ENCODE data around the gene TXK. TPM values are rescaled to one million over a fixed set of nuclear protein-coding genes. Genes with fewer than 3 reads are reported as not detected.

TXK gene
- total RNA-seq, 4 donors from 2014 or later, result 2.6 to 10.0 (median 6.8) TPM

GRCh38 chr4:48138511-48138910 lies 4.5 kb upstream of the TXK start:
- peak overlapping the region in 3 of 4 donors; percentile 23 to 45 (median 43) for H3K27ac ChIP-seq
- no peaks in the 10 kb centered on the region for H3K27me3 ChIP-seq
- TF ChIP-seq POLR2AphosphoS5 (IDR thresholded peaks at IDR 0.05) (no peak), EP300 (IDR thresholded peaks at IDR 0.05; ENCODE audit: low read depth) (no peak), POLR2A (IDR thresholded peaks at IDR 0.05) (no peak)
- TF ChIP-seq, protein P1, sequence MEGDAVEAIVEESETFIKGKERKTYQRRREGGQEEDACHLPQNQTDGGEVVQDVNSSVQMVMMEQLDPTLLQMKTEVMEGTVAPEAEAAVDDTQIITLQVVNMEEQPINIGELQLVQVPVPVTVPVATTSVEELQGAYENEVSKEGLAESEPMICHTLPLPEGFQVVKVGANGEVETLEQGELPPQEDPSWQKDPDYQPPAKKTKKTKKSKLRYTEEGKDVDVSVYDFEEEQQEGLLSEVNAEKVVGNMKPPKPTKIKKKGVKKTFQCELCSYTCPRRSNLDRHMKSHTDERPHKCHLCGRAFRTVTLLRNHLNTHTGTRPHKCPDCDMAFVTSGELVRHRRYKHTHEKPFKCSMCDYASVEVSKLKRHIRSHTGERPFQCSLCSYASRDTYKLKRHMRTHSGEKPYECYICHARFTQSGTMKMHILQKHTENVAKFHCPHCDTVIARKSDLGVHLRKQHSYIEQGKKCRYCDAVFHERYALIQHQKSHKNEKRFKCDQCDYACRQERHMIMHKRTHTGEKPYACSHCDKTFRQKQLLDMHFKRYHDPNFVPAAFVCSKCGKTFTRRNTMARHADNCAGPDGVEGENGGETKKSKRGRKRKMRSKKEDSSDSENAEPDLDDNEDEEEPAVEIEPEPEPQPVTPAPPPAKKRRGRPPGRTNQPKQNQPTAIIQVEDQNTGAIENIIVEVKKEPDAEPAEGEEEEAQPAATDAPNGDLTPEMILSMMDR (IDR thresholded peaks at IDR 0.05), result no peak
- in situ Hi-C loops (cut with MboI; ENCODE audit: low pct_ligation_motif_present in 1 of 4, low pct_unique_long_range_greater_than_20kb in 1 of 4, low sequenced_read_pairs in 3 of 4), result loop anchor here in 1 of 4 donors (10.0 kb wide), 1 partner anchor 156 kb away; no protein-coding TSS in a partner anchor
- no peak for DNase-seq
- H3K4me3 ChIP-seq, result no peak overlapping the region
- H3K4me1 ChIP-seq, result no peaks in the 10 kb centered on the region
- intact Hi-C loops (cut with DNase I; ENCODE audit: low total_unique reads), result no loop called here
- H3K36me3 ChIP-seq, result peaks cover 0 to 5% (median 0%) of the 10 kb centered on the region in 4 donors
- H3K9me3 ChIP-seq, result no peaks in the 10 kb centered on the region
- 92 to 95% methylated on average over 2 to 7 of the region's 7 CpGs for WGBS, 2 donors (ENCODE audit: low coverage in 1 of 2)

GRCh38 chr4:48137846-48138245 lies 3.8 kb upstream of the TXK start:
- in situ Hi-C loops (cut with MboI; ENCODE audit: low pct_ligation_motif_present in 1 of 4, low pct_unique_long_range_greater_than_20kb in 1 of 4, low sequenced_read_pairs in 3 of 4) (loop anchor here in 1 of 4 donors (10.0 kb wide), 1 partner anchor 157 kb away; no protein-coding TSS in a partner anchor), intact Hi-C loops (cut with DNase I; ENCODE audit: low total_unique reads) (no loop called here)
- Histone ChIP-seq H3K4me3 (no peak overlapping the region), H3K4me1 (no peaks in the 10 kb centered on the region), H3K9me3 (no peaks in the 10 kb centered on the region), H3K27me3 (no peaks in the 10 kb centered on the region), H3K36me3 (peaks cover 0 to 5% (median 0%) of the 10 kb centered on the region in 4 donors), H3K27ac (peak overlapping the region in 1 of 4 donors; percentile 43)
- TF ChIP-seq POLR2A (IDR thresholded peaks at IDR 0.05) (no peak), EP300 (IDR thresholded peaks at IDR 0.05; ENCODE audit: low read depth) (no peak), POLR2AphosphoS5 (IDR thresholded peaks at IDR 0.05) (no peak)
- TF ChIP-seq, protein P1 (IDR thresholded peaks at IDR 0.05), result no peak
- no peak for DNase-seq

GRCh38 chr4:48133669-48134068 lies 381 bp downstream of the TXK start:
- intact Hi-C loops (cut with DNase I; ENCODE audit: low total_unique reads) (no loop called here), in situ Hi-C loops (cut with MboI; ENCODE audit: low pct_ligation_motif_present in 1 of 4, low pct_unique_long_range_greater_than_20kb in 1 of 4, low sequenced_read_pairs in 3 of 4) (loop anchor here in 1 of 4 donors (10.0 kb wide), 1 partner anchor 161 kb away; no protein-coding TSS in a partner anchor)
- Histone ChIP-seq H3K27ac (no peak overlapping the region), H3K27me3 (no peaks in the 10 kb centered on the region), H3K36me3 (peaks cover 0 to 5% (median 0%) of the 10 kb centered on the region in 4 donors), H3K4me1 (peaks cover 0 to 11% (median 5%) of the 10 kb centered on the region in 4 donors), H3K4me3 (no peak overlapping the region), H3K9me3 (no peaks in the 10 kb centered on the region)
- TF ChIP-seq POLR2A (IDR thresholded peaks at IDR 0.05) (no peak), POLR2AphosphoS5 (IDR thresholded peaks at IDR 0.05) (no peak), EP300 (IDR thresholded peaks at IDR 0.05; ENCODE audit: low read depth) (no peak)
- TF ChIP-seq, protein P1 (IDR thresholded peaks at IDR 0.05), result no peak
- DNase-seq, result no peak

DNA sequence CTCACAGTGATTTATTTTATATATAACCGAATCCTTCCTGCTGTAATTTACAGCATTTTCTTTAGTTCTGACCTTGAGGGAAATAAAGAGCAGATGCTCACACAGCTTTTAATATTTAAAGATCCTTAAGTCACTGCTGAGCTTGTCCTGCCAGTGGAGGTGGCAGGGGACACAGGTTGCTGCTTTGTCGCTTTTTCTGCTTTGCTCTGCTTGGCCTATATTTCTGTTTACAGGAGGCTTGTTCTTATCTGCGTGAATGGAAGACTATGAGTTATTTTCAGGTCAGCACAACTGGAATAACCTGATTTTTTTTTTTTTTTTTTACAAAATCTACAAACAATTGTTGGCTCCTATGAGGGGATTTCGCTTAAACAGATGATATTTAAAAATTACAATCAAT lies 2.3 kb downstream of the TXK start:
- Histone ChIP-seq H3K27ac (no peak overlapping the region), H3K9me3 (no peaks in the 10 kb centered on the region), H3K36me3 (peaks cover 0 to 5% (median 0%) of the 10 kb centered on the region in 4 donors), H3K27me3 (no peaks in the 10 kb centered on the region), H3K4me3 (no peak overlapping the region), H3K4me1 (peaks cover 0 to 26% (median 15%) of the 10 kb centered on the region in 4 donors)
- 54 to 69% methylated on average over 3 to 4 of the region's 4 CpGs for WGBS, 2 donors (ENCODE audit: low coverage in 1 of 2)
- TF ChIP-seq POLR2A (IDR thresholded peaks at IDR 0.05), result no peak
- TF ChIP-seq, protein P1 (IDR thresholded peaks at IDR 0.05), result no peak
- TF ChIP-seq EP300 (IDR thresholded peaks at IDR 0.05; ENCODE audit: low read depth), result no peak
- no peak for TF ChIP-seq POLR2AphosphoS5 (IDR thresholded peaks at IDR 0.05)
- DNase-seq, result no peak
- in situ Hi-C loops (cut with MboI; ENCODE audit: low pct_ligation_motif_present in 1 of 4, low pct_unique_long_range_greater_than_20kb in 1 of 4, low sequenced_read_pairs in 3 of 4) (loop anchor here in 1 of 4 donors (10.0 kb wide), 1 partner anchor 163 kb away; no protein-coding TSS in a partner anchor), intact Hi-C loops (cut with DNase I; ENCODE audit: low total_unique reads) (no loop called here)
